H1 (cell line): ENCODE data around the gene AKAP12. TPM values are rescaled to one million over a fixed set of nuclear protein-coding genes. Genes with fewer than 3 reads are reported as not detected.
"Not testable (repeated sequence)": the region's sequence is repeated elsewhere in the genome, so short reads cannot be mapped to it uniquely, and the experiment has no call there.

Experiments
- CTCF ChIA-PET: fragments of 300-600 bp; sonication (Branson Sonifier 250); formaldehyde crosslinking; loops from one replicate; lab custom pipeline; 2021; ENCODE audit not compliant: partially characterized antibody; lab: Charles Lee
- POLR2A ChIA-PET: fragments of 300-600 bp; sonication (Branson Sonifier 250); formaldehyde crosslinking; loops from one replicate; lab custom pipeline; 2021; ENCODE audit warnings: inconsistent platforms; ENCODE audit not compliant: partially characterized antibody; lab: Charles Lee
- DNase-seq, 2 experiments: peaks; one replicate each; pipeline versions ENCODE4 v3.0.0 to v3.0.0-alpha.2; 2010 to 2022; ENCODE audit warnings: low spot score in 2 of 2, low read depth in 1 of 2, mixed read lengths in 1 of 2
- FAIRE-seq: peaks from 2 replicates; lab custom pipeline; 2011; peaks lifted over from hg19 to GRCh38; lab: Jason Lieb, UNC
- H2AFZ ChIP-seq: 2 replicates; pipeline ENCODE4 v1.8.1; 2012; ENCODE audit warnings: low read length, inconsistent platforms
- H2AK5ac ChIP-seq: 2 replicates; pipeline ENCODE4 v1.6.1; 2013; ENCODE audit warnings: low read depth, low read length
- H2BK120ac ChIP-seq: replicated peaks from 2 replicates; pipeline ENCODE3; 2013; ENCODE audit warnings: low read depth, low read length, inconsistent platforms
- H2BK12ac ChIP-seq: 2 replicates; pipeline ENCODE4 v1.6.1; 2013; ENCODE audit warnings: low read depth, low read length
- H2BK15ac ChIP-seq: 2 replicates; pipeline ENCODE4 v1.6.1; 2013; ENCODE audit warnings: low read length
- H2BK20ac ChIP-seq: 2 replicates; pipeline ENCODE4 v1.6.1; 2013; ENCODE audit warnings: low read length
- H2BK5ac ChIP-seq: 2 replicates; pipeline ENCODE4 v1.6.1; 2013; ENCODE audit warnings: low read depth, low read length
- H3K14ac ChIP-seq: 2 replicates; pipeline ENCODE4 v1.6.1; 2013; ENCODE audit warnings: inconsistent platforms; ENCODE audit not compliant: insufficient read length
- H3K18ac ChIP-seq: 2 replicates; pipeline ENCODE4 v1.6.1; 2013; ENCODE audit warnings: low read length; ENCODE audit errors: extremely low read depth
- H3K23ac ChIP-seq: 2 replicates; pipeline ENCODE4 v1.6.1; 2013; ENCODE audit warnings: inconsistent platforms; ENCODE audit not compliant: insufficient read length
- H3K23me2 ChIP-seq: 2 replicates; pipeline ENCODE4 v1.6.1; 2013; ENCODE audit warnings: low read depth, low read length
- H3K27ac ChIP-seq: 2 replicates; pipeline ENCODE4 v1.6.1; 2011; ENCODE audit warnings: low read depth, low read length, inconsistent platforms
- H3K27me3 ChIP-seq, 4 experiments: replicated peaks in 1 of 4; 1 replicate in 1 of 4; 2 replicates in 3 of 4; pipeline versions ENCODE4 v1.6.1 to v1.8.1; 2011 to 2013; ENCODE audit warnings: low read length in 3 of 4, mild to moderate bottlenecking in 3 of 4, inconsistent platforms in 2 of 4, mixed read lengths in 2 of 4, moderate library complexity in 1 of 4; ENCODE audit not compliant: control insufficient read depth in 3 of 4, insufficient read depth in 3 of 4; ENCODE audit errors: extremely low read depth in 1 of 4
- H3K36me3 ChIP-seq, 4 experiments: 2 replicates each; pipeline versions ENCODE4 v1.6.1 to v1.8.1; 2011 to 2013; ENCODE audit warnings: mild to moderate bottlenecking in 4 of 4, low read length in 3 of 4, moderate library complexity in 2 of 4, control low read depth in 1 of 4, inconsistent platforms in 1 of 4; ENCODE audit not compliant: insufficient read depth in 4 of 4, control insufficient read depth in 2 of 4
- H3K4ac ChIP-seq: replicated peaks from 2 replicates; pipeline ENCODE3; 2013; ENCODE audit warnings: low read length, low read depth, mixed read lengths, inconsistent platforms; ENCODE audit not compliant: insufficient read length
- H3K4me1 ChIP-seq, 4 experiments: replicated peaks in 1 of 4; 1 replicate in 1 of 4; 2 replicates in 3 of 4; pipeline versions ENCODE4 v1.6.1 to v1.8.1; 2011 to 2013; ENCODE audit warnings: low read length in 3 of 4, inconsistent platforms in 2 of 4, mixed read lengths in 1 of 4; ENCODE audit not compliant: insufficient read depth in 4 of 4, control insufficient read depth in 3 of 4
- H3K4me2 ChIP-seq, 2 experiments: 2 replicates each; pipeline versions ENCODE4 v1.6.1 to v1.8.1; 2011 to 2013; ENCODE audit warnings: low read depth in 2 of 2, low read length in 2 of 2, control low read depth in 1 of 2, inconsistent platforms in 1 of 2, mild to moderate bottlenecking in 1 of 2; ENCODE audit not compliant: insufficient read depth in 1 of 2
- H3K4me3 ChIP-seq, 4 experiments: fragments of 200-600, 300-600 bp in 1 of 4; sonication (generic), shearing (Covaris generic), sonication (Bioruptor Twin) in 1 of 4; 2 replicates each; pipeline versions ENCODE4 v1.5.1 to v1.8.1; 2011 to 2016; ENCODE audit warnings: low read length in 4 of 4, low read depth in 3 of 4, control low read depth in 2 of 4, inconsistent platforms in 2 of 4, mild to moderate bottlenecking in 2 of 4, mixed read lengths in 1 of 4, moderate library complexity in 1 of 4; ENCODE audit not compliant: insufficient read depth in 2 of 4; ENCODE audit errors: extremely low read depth in 1 of 4
- H3K56ac ChIP-seq: replicated peaks from 2 replicates; pipeline ENCODE3; 2013; ENCODE audit warnings: low read depth, mild to moderate bottlenecking, mixed read lengths, low read length, inconsistent platforms; ENCODE audit not compliant: insufficient read length
- H3K79me1 ChIP-seq: 2 replicates; pipeline ENCODE4 v1.6.1; 2013; ENCODE audit warnings: low read depth, low read length, control low read depth
- H3K79me2 ChIP-seq, 2 experiments: 2 replicates each; pipeline versions ENCODE4 v1.6.1 to v1.8.1; 2012 to 2013; ENCODE audit warnings: low read length in 2 of 2, mild to moderate bottlenecking in 2 of 2, inconsistent platforms in 1 of 2; ENCODE audit not compliant: insufficient read depth in 2 of 2, control insufficient read depth in 1 of 2
- H3K9ac ChIP-seq, 4 experiments: replicated peaks in 1 of 4; 1 replicate in 1 of 4; 2 replicates in 3 of 4; pipeline versions ENCODE4 v1.6.1 to v1.8.1; 2011 to 2013; ENCODE audit warnings: low read depth in 3 of 4, low read length in 3 of 4, control low read depth in 2 of 4, mild to moderate bottlenecking in 2 of 4, moderate library complexity in 2 of 4, inconsistent platforms in 1 of 4; ENCODE audit errors: extremely low read depth in 1 of 4
- H3K9me3 ChIP-seq, 2 experiments: 2 replicates each; pipeline versions ENCODE4 v1.6.1 to v1.8.1; 2012 to 2013; ENCODE audit warnings: mild to moderate bottlenecking in 2 of 2, moderate library complexity in 2 of 2, control low read depth in 1 of 2, inconsistent platforms in 1 of 2, low read depth in 1 of 2, low read length in 1 of 2, mixed read lengths in 1 of 2; ENCODE audit not compliant: insufficient read depth in 2 of 2
- H4K20me1 ChIP-seq, 2 experiments: replicated peaks in 1 of 2; 2 replicates each; pipeline versions ENCODE3 to v1.8.1; 2011 to 2013; ENCODE audit warnings: inconsistent platforms in 2 of 2, low read length in 2 of 2, mild to moderate bottlenecking in 1 of 2; ENCODE audit not compliant: insufficient read depth in 2 of 2, control insufficient read depth in 1 of 2
- H4K5ac ChIP-seq: 2 replicates; pipeline ENCODE4 v1.6.1; 2013; ENCODE audit warnings: low read length, low read depth, mixed read lengths, inconsistent platforms; ENCODE audit not compliant: insufficient read length
- H4K8ac ChIP-seq: 2 replicates; pipeline ENCODE4 v1.8.0; 2013; ENCODE audit warnings: mild to moderate bottlenecking, moderate library complexity, low read length, inconsistent platforms; ENCODE audit not compliant: insufficient read depth; ENCODE audit errors: extremely low read depth
- H4K91ac ChIP-seq: replicated peaks from 2 replicates; pipeline ENCODE3; 2013; ENCODE audit warnings: low read length, mixed read lengths, inconsistent platforms; ENCODE audit not compliant: insufficient read length
- WGBS, 2 experiments: shearing (Covaris generic) in 1 of 2; methylation state at CpG; one replicate each; pipeline versions ENCODE4 v1.1.6 to v1.1.7; 2013 to 2015; ENCODE audit warnings: low lambda C conversion rate in 2 of 2, mixed read lengths in 2 of 2, inconsistent platforms in 1 of 2, low coverage in 1 of 2, missing lambda C conversion rate in 1 of 2; ENCODE audit not compliant: insufficient replicate concordance in 2 of 2, insufficient coverage in 1 of 2, insufficient read length in 1 of 2; ENCODE audit errors: extremely low coverage in 1 of 2, missing lambda C conversion rate in 1 of 2; 5-methylcytosine and 5-hydroxymethylcytosine counted together
- polyA plus RNA-seq, 7 experiments: library from polyadenylated mRNA; depleted of rRNA in 3 of 7; stranded (reverse) in 5 of 7; unstranded in 2 of 7; fragments of >200 nt in 5 of 7; fragments of 200-250 nt in 2 of 7; gene quantifications; 1 replicate in 5 of 7; 2 replicates in 1 of 7; 4 replicates in 1 of 7; pipeline versions ENCODE4 v1.2.1 to v1.2.3, GENCODE V29; 2011 to 2013; ENCODE audit warnings: missing spikeins in 2 of 7, mixed read lengths in 2 of 7
- total RNA-seq: library from RNA; stranded (reverse); fragmentation: NEBNext Ultra II Directional; extraction: Animal tissue kit (Norgen Biotek cat#: 25700); gene quantifications from 2 replicates; pipeline ENCODE4 v1.2.1, GENCODE V29; 2021

Gene AKAP12
- total and polyA plus RNA-seq, 2 of the 8 experiments (the other 6 are each of a cell fraction or from before 2014, with no cell fraction given) = 14.6 to 79.2 TPM

DNA sequence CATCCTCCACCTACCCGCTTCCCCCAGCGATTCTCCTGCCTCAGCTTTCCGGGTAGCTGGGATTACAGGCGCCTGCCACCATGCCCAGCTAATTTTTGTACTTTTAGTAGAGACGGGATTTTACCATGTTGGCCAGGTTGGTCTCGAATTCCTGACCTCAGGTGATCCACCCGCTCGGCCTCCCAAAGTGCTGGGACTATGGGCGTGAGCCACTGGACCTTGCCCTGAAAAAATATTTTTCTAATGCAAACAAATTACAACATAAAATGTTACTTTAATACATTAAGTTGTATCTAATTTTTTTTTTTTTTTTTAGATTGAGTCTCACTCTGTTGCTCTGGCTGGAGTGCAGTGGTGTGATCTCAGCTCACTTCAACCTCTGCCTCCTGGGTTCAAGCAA is 142.9 kb downstream of the AKAP12 start:
- H2AFZ ChIP-seq, H3K4me1 ChIP-seq, H3K23me2 ChIP-seq, H4K91ac ChIP-seq, H2BK15ac ChIP-seq, FAIRE-seq, H3K4ac ChIP-seq, H3K79me1 ChIP-seq, H3K27ac ChIP-seq, H3K9ac ChIP-seq, H4K8ac ChIP-seq, H4K5ac ChIP-seq, H2BK12ac ChIP-seq, DNase-seq, H2BK5ac ChIP-seq, H3K4me2 ChIP-seq, H3K18ac ChIP-seq, H2BK20ac ChIP-seq, H3K36me3 ChIP-seq, H3K4me3 ChIP-seq, H3K56ac ChIP-seq, H3K23ac ChIP-seq, H2BK120ac ChIP-seq, H4K20me1 ChIP-seq, H3K27me3 ChIP-seq, H2AK5ac ChIP-seq, H3K9me3 ChIP-seq, H3K14ac ChIP-seq: not testable (repeated sequence)
- 96% methylated on average over 9 of the region's 9 CpGs; no CpG with 5 or more reads in 1 of the 2 experiments for WGBS, 2 experiments
- POLR2A ChIA-PET = interaction anchor here (0.6 to 1.3 kb wide), 4 partner anchors 8 to 469 kb away, joined by 3 to 4 read pairs (median 4); partner anchors contain the start of genes AKAP12 and ZBTB2
- CTCF ChIA-PET = interaction anchor here (1.1 kb wide), 2 partner anchors 17 to 46 kb away, joined by 3 read pairs; no protein-coding TSS in a partner anchor
- H3K79me2 ChIP-seq = peaks cover 8 to 84% of the 10 kb centered on the region in 2 experiments
